ENCODE measurements around the gene PUSL1. TPM values are rescaled to one million over a fixed set of nuclear protein-coding genes. Genes with fewer than 3 reads are reported as not detected.

PUSL1 gene
- total RNA-seq, 1 donor from 2014 or later, result 35.2 TPM

DNA sequence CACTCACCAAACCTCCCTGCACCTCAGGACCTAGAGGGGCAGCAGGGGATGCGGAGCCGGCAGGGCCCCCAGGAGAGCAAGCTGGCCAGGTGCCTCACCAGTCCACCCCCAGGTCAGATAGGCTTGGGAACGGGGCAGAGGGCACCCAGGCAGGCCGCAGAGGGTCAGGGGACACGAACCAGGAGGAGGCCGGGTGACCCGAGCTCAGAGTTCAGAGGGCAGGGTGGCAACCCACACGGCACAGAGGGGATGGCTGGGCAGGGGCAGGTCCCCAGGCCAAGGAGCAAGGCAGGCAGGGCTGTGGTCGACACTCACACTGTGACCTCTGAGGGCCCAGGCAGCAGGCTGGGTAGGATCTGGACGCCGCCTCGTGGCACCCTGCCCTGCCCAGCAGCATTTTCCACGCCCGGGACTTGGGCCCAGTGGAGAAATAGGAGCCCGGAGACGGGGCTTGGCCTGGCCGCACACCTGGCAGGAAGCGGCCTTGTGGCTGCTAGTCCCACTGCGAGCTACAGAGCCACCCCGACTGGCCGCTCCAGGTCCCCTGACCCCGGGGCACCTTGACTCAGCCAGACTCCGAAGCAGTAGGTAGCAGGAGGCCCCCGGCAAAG is 35.5 kb downstream of the PUSL1 start:
- H3K27ac Mint-ChIP-seq, result no peak overlapping the region
- intact Hi-C loops (cut with micrococcal nuclease), result no loop called here
- no peaks in the 10 kb centered on the region for H3K9me3 Mint-ChIP-seq
- H3K4me1 Mint-ChIP-seq, result peaks cover 12% of the 10 kb centered on the region
- DNase-seq, result no peak
- H3K4me3 Mint-ChIP-seq, result no peak overlapping the region
- H3K36me3 Mint-ChIP-seq (ENCODE audit: low read depth), result peaks cover 21% of the 10 kb centered on the region
- H3K27me3 Mint-ChIP-seq, result no peaks in the 10 kb centered on the region

DNA sequence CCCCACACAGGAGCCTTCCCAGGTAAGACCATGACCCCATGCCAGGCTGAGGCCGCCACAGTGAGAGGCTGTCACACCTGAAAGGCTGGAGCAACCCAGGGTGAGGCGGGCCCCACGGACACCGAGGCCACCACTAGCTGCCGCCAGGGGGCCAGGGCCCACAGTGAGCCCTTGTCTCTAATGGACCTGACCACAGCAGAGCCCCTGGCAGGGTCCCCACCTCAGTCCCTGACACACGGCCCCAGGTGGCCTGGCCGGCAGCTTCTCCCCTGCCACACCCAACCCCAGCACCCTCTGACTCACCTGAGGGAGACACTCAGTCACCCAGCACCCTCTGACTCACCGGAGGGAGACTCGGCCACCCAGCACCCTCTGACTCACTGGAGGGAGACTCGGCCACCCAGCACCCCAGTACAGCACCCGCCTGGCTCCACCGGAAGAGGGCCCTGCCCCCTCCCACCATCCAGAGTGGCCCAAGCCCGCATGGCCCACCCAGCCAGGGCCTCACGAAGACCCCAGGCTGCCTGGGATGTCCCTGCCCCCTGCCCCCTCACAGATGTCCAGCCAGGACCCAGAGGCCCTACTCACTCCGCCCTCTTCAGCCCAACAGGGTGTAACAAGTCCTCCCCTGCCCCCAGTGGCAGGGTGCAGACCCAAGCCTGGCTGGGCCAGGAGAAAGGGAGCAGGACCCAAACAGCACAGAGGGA is 36.4 kb downstream of the PUSL1 start:
- no peaks in the 10 kb centered on the region for H3K9me3 Mint-ChIP-seq
- no peaks in the 10 kb centered on the region for H3K27me3 Mint-ChIP-seq
- H3K27ac Mint-ChIP-seq, result no peak overlapping the region
- H3K4me1 Mint-ChIP-seq, result peaks cover 12% of the 10 kb centered on the region
- peaks cover 16% of the 10 kb centered on the region for H3K36me3 Mint-ChIP-seq (ENCODE audit: low read depth)
- H3K4me3 Mint-ChIP-seq, result no peak overlapping the region
- no peak for DNase-seq
- intact Hi-C loops (cut with micrococcal nuclease), result no loop called here

DNA sequence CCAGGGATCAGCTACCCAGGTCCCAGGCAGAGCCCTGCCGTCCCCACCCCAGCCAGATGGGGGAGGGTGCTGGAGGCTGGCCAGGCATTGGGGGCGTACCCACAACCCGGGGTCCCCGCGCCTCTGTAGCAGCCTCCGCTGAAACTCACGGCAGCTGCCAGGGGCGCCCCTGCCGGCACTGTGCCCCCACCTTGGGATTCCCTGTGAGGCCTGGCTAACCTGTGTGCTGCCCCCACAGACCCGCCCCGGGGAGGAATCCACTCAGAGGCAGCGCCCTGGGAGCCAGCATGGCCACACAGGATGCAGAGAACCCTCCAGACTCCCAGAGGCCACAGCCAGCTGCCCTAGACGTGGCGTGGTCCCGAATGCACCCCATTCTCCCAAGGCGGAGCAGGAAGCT is 37.0 kb downstream of the PUSL1 start:
- H3K27ac Mint-ChIP-seq, result no peak overlapping the region
- peaks cover 12% of the 10 kb centered on the region for H3K4me1 Mint-ChIP-seq
- H3K4me3 Mint-ChIP-seq, result no peak overlapping the region
- no peaks in the 10 kb centered on the region for H3K27me3 Mint-ChIP-seq
- H3K36me3 Mint-ChIP-seq (ENCODE audit: low read depth), result peaks cover 10% of the 10 kb centered on the region
- no peak for DNase-seq
- intact Hi-C loops (cut with micrococcal nuclease), result no loop called here
- H3K9me3 Mint-ChIP-seq, result no peaks in the 10 kb centered on the region

DNA sequence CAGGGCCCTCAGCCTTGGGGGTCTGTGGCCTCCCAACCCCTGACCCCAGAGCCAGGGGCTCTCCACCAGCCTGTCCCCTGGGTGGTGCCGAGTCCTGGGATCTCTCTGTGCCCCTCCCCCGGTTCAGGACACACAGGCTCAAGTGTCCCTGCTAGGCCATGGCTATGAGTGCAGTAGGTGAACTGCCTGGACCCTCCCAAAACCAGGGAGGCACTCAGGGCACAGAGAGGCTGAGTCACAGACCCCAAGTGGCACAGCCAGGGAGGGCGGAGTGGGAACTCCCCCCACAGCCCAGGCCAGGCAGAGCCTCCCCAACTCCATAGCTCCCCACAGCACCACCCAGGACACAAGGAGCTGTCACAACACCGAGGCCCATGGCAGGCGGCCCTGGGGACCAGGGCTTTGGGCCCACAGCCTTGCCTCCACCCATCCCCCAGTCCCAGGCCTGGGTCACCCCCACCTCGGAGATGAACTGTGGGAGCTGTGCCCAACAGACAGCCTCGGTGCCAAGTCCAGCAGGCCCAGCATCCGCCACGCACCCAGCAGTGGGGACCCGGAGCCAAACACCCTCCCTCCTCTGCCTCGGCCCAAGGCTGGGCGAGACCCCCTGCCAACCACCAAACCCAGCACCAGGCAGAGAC is 37.6 kb downstream of the PUSL1 start:
- Mint-ChIP-seq H3K4me3 (no peak overlapping the region), H3K4me1 (peaks cover 12% of the 10 kb centered on the region), H3K36me3 (ENCODE audit: low read depth) (peaks cover 4% of the 10 kb centered on the region), H3K27me3 (no peaks in the 10 kb centered on the region), H3K9me3 (no peaks in the 10 kb centered on the region), H3K27ac (no peak overlapping the region)
- intact Hi-C loops (cut with micrococcal nuclease), result no loop called here
- DNase-seq, result no peak

DNA sequence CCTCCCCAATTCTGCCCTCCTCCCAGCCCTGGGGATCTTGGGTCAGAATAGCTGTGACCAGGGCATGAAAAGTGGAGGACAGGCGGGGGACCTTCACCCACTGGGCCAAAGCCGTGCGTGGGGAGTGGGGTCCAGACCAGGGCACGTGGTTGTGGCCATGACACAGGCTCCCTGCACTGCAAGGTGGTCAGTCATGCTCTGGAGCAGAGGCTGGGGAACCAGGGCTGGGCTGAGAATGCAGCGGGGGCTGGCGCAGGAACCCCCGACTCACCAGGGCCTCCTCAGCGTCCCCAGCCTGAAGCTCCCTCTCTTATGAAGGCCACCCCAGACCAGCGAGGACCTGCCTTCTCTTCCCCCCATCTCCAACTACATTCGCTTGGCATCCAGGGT is 38.1 kb downstream of the PUSL1 start:
- intact Hi-C loops (cut with micrococcal nuclease), result no loop called here
- DNase-seq, result no peak
- H3K36me3 Mint-ChIP-seq (ENCODE audit: low read depth), result no peaks in the 10 kb centered on the region
- peak overlapping the region; percentile 26 for H3K27ac Mint-ChIP-seq
- peaks cover 12% of the 10 kb centered on the region for H3K4me1 Mint-ChIP-seq
- peak overlapping the region; percentile 81 for H3K4me3 Mint-ChIP-seq
- H3K27me3 Mint-ChIP-seq, result no peaks in the 10 kb centered on the region
- H3K9me3 Mint-ChIP-seq, result no peaks in the 10 kb centered on the region

DNA sequence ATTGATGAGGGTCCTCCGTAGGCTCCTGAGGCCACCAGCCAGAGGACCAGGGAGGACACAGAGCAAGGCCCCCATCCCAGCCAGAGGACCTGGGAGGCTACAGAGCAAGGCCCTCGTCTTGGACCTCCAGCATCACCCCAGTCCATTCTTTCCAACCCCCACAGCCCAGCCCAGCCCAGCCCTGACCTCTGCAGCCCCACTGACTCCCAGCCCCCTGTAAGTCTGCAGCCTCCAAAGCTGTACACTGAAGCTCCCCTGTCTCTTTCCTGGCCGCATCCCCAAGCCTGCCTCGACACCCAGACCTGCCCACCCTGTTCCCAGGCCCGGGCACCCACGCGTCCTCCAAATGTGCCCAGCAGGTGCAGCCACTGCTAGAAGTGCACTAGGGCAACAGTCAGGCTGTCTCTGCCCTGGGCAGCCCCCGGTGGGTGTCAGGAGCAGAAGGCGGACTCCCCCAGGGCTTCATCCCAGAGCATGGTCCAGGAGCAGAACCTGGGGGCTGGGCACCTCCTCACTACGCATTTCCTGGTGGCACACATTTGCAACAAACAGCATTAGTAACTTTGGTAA is 38.7 kb downstream of the PUSL1 start:
- Mint-ChIP-seq H3K27me3 (peaks cover 1% of the 10 kb centered on the region), H3K4me1 (peaks cover 12% of the 10 kb centered on the region), H3K36me3 (ENCODE audit: low read depth) (no peaks in the 10 kb centered on the region), H3K9me3 (no peaks in the 10 kb centered on the region), H3K4me3 (peak overlapping the region; percentile 81), H3K27ac (peak overlapping the region; percentile 51)
- intact Hi-C loops (cut with micrococcal nuclease), result no loop called here
- DNase-seq, result no peak

DNA sequence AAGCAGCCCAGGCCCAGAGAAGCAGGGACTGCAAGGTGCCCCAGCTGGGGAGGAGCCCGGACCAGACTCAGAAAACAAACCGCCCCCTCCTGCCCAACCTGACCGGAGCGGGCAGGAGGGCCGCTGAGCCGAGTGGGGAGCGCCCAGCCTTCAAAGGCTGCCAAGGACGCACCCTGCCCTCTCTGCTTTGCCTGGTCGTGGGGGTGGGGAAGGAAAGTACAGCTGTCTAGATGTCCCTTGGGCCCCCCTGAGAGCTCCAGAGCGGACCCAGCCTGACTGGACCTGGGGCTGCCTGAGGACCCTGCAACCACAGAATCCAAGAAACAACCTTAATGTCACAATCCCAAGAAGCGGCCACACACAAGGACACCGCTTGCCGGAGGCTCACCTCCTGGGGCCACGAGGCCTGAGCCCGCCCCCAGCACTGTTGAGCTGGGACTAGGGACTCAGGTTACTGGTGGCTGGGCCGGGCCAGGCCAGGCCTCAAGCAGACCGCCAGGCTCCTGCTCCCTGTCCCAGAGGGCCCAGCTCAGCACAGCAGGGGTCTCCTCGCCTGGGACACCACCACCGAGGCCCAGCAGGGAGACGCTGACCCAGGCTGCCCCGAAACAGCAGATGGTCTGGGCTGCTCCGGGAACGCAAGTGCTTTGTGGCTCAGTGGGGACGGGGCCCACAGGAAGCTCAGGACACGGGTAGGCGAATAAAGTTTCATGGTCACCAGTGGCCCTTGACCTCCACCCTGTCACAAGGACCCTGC is 39.4 kb downstream of the PUSL1 start:
- H3K27ac Mint-ChIP-seq, result peak overlapping the region; percentile 58
- intact Hi-C loops (cut with micrococcal nuclease), result loop anchor here (2.0 kb wide), 3 partner anchors 23 to 51 kb away; partner anchors contain the start of genes AURKAIP1, CCNL2, CPTP and INTS11
- peaks cover 9% of the 10 kb centered on the region for H3K27me3 Mint-ChIP-seq
- H3K4me3 Mint-ChIP-seq, result peak overlapping the region; percentile 81
- DNase-seq, result no peak
- H3K36me3 Mint-ChIP-seq (ENCODE audit: low read depth), result peaks cover 2% of the 10 kb centered on the region
- H3K9me3 Mint-ChIP-seq, result no peaks in the 10 kb centered on the region
- H3K4me1 Mint-ChIP-seq, result peaks cover 17% of the 10 kb centered on the region

DNA sequence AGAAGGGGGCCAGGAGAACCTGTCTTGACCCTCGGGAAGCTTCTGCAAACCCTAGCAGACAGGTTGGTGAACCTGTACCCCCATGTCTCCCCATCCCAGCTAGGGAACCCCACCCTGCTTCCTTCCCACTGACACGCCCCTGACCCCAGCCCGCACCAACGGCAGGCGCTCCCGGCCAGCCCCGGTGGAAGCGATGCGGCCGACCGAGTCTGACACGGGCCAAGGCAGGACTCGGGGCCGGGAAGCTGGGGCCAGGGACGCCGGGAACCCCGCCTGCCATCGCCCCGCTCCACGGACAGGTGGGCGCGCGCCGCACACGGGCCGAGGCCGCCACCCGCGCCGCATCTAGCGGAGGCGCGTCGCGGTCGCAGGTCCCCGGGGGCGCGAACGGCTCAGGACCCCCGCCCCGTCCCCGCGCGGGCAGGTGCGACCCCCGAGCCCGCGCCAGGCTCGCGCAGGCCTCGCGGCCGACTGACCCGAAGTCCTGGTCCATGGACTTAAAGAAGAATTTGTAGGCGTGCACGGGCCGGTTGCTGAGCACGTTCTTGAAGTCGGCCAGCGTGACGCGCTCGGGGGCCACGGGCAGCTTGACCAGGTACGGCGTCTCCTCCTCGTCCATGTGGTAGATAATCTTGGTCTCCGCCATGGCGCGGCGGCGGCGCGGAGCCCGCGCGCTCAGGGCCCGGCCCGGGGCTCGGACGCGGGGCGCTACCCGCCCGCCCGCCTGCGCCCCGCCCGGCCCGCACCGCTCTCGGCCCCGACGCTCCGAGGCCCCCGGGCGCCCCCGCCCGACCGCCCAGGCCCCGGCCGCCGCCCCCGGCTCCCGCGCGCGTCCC is 40.2 kb downstream of the PUSL1 start:
- no peak overlapping the region for H3K27ac Mint-ChIP-seq
- H3K36me3 Mint-ChIP-seq (ENCODE audit: low read depth), result peaks cover 2% of the 10 kb centered on the region

DNA sequence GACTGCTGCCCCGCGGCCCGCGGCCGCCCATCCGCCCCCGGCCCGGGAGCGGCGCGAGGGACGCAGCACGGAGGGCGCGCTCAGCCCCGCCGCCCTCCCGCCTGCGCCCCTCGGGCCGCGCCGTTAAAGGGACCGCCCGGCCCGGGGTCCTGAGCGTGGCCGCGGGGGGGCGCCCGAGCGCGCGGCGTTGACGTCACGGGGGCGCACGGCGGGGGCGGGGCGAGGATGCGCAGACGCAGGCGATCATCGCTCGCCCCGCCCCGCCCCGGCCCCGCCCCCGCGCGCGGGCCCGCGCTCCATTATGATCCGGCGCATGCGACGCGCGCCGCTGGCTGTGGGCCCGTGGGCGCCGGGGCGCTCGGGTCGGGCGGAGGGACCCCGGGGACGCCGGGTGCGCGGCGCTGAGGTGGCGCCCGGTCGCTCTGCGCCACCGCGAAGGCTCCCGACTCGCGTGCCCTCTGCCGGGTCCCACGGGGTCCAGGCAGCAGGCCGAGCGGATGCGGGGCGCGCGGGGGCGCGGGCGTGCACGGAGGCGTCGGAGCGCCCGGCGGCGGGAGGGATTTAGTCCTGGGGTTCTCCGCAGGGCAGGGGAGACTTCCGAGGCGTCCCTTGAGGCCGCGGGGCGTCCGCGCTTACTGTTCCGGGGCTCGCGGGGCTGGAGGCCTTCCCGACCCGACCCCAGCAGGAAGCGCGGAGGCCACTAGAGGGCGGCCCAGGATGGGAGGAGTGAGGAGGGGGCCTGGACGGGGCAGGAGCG is 41.0 kb downstream of the PUSL1 start, which contains the start of gene DVL1:
TSS of gene DVL1 (minus strand) at position 163 of the 757 bp plus-strand sequence. CDS start 353 bp downstream, outside the sequence.
- Mint-ChIP-seq H3K4me3 (peak within 1 kb of the TSS; percentile 81), H3K27ac (no peak within 1 kb of the TSS), H3K27me3 (peaks cover 20% of the 10 kb centered on the region), H3K4me1 (peaks cover 19% of the 10 kb centered on the region), H3K36me3 (ENCODE audit: low read depth) (peaks cover 2% of the 10 kb centered on the region), H3K9me3 (no peaks in the 10 kb centered on the region)
- peak; percentile 91 for DNase-seq
- intact Hi-C loops (cut with micrococcal nuclease), result loop anchor here (2.0 kb wide), 3 partner anchors 25 to 49 kb away; partner anchors contain the start of genes AURKAIP1, CCNL2, CPTP and INTS11

More for the DNA sequence above, 40.2 kb downstream of the PUSL1 start:
- no peaks in the 10 kb centered on the region for H3K9me3 Mint-ChIP-seq
- peaks cover 17% of the 10 kb centered on the region for H3K4me1 Mint-ChIP-seq
- DNase-seq, result no peak
- peak overlapping the region; percentile 81 for H3K4me3 Mint-ChIP-seq
- intact Hi-C loops (cut with micrococcal nuclease), result loop anchor here (2.0 kb wide), 3 partner anchors 24 to 50 kb away; partner anchors contain the start of genes AURKAIP1, CCNL2, CPTP and INTS11
- peaks cover 14% of the 10 kb centered on the region for H3K27me3 Mint-ChIP-seq

DNA sequence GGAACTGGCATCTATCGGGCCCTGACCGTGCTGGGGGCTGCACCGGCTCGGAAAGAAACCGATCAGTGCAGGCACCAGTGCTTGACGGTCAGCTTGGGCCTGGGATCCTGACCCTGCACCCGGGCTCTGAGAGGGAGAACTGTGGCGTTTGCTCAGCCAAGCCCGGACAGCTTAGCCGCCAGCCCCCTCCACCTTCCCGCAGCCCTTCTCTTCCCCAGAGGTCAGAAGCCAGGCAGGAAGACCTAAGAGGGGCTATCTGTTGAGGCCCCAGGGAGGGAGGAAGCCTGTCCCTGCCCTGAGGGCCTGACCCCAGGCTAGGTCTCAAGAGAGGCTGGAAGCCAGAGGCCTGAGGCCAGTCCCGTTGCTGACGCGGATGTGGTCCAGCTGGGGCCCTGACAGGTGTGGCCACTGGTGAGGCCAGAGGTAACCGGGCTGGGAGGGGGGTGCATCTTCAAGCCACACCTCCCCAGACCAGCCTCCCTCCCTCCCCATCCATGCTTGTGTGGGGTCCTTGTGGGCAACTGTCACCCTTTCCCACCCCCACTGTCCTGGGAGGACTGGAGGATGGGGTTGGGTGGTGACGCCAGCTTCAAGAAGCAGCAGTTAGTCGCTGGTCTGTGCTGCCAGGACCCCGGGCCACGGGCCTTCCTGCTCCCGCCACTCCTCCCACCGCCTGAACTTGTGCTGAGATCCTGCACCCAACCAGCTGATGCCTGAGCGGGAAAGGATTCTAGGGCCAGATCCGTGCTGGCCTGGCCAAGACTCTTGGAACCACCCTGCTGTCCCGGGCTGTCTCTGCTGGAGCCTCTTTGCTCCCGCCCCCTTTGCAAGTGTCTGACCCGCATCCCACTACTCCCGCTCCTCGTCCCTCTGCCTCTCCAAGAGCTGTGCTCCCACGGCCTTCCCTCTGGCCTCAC is 43.4 kb downstream of the PUSL1 start:
- peaks cover 2% of the 10 kb centered on the region for H3K36me3 Mint-ChIP-seq (ENCODE audit: low read depth)
- H3K4me3 Mint-ChIP-seq, result peak overlapping the region; percentile 80
- intact Hi-C loops (cut with micrococcal nuclease), result no loop called here
- H3K27ac Mint-ChIP-seq, result peak overlapping the region; percentile 73
- H3K27me3 Mint-ChIP-seq, result peaks cover 20% of the 10 kb centered on the region
- DNase-seq, result no peak
- H3K9me3 Mint-ChIP-seq, result no peaks in the 10 kb centered on the region
- peaks cover 16% of the 10 kb centered on the region for H3K4me1 Mint-ChIP-seq

DNA sequence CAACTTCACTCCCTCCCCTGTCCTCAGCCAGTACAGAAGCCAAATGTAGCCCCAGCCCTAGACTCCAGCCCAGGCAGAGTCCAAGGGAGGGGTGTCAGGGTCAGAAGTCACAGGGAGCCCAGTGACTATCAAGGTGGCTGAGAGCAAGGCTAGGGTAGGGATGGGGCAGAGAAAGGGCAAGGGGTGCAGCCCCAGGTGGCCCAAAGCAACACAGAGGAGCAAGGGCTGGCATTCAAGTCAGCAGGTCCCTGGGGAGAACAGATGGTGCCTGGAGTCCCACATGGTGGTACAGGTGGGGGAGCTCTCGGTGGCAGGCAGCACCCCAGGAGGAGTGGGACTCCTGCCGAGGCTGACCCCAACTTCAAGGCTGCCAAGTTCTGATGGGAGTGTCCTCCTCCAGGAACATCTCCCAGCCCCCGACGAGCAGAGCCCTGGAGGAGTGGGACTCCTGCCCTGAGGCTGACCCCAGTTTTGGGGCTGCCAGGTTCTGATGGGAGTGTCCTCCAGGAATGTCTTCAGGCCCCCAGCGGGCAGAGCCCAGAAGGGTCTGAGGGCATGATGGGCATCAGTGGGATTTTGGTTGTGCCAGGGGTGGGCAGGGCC is 44.5 kb downstream of the PUSL1 start:
- H3K4me1 Mint-ChIP-seq, result peaks cover 6% of the 10 kb centered on the region
- H3K27ac Mint-ChIP-seq, result no peak overlapping the region
- H3K36me3 Mint-ChIP-seq (ENCODE audit: low read depth), result peaks cover 2% of the 10 kb centered on the region
- no peak for DNase-seq
- peaks cover 25% of the 10 kb centered on the region for H3K27me3 Mint-ChIP-seq
- H3K4me3 Mint-ChIP-seq, result no peak overlapping the region
- H3K9me3 Mint-ChIP-seq, result no peaks in the 10 kb centered on the region
- intact Hi-C loops (cut with micrococcal nuclease), result no loop called here
